ENCODE results near the gene SGSH.

DNA sequence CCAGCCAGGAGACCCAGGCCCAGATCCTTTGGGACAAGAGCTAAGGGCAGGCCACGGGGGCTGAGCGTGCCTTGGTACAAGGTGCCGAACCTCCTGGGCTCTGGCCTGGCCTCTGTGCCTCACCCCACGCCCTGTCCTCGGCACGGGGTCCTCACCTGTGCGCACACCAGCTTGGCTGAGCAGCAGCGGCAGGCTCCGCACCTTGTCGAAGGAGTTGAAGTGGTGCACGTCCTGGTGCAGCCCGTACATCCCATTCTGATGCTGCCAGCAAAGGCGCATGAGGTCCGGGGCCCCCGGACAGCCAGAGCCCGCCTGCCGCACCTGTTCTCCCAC is 5.3 kb downstream of the SGSH start:
- TF ChIP-seq POLR2A (IDR thresholded peaks at IDR 0.05) (no peak), EP300 (IDR thresholded peaks at IDR 0.05) (no peak), POLR2AphosphoS5 (IDR thresholded peaks at IDR 0.05) (no peak)
- TF ChIP-seq, protein P1, sequence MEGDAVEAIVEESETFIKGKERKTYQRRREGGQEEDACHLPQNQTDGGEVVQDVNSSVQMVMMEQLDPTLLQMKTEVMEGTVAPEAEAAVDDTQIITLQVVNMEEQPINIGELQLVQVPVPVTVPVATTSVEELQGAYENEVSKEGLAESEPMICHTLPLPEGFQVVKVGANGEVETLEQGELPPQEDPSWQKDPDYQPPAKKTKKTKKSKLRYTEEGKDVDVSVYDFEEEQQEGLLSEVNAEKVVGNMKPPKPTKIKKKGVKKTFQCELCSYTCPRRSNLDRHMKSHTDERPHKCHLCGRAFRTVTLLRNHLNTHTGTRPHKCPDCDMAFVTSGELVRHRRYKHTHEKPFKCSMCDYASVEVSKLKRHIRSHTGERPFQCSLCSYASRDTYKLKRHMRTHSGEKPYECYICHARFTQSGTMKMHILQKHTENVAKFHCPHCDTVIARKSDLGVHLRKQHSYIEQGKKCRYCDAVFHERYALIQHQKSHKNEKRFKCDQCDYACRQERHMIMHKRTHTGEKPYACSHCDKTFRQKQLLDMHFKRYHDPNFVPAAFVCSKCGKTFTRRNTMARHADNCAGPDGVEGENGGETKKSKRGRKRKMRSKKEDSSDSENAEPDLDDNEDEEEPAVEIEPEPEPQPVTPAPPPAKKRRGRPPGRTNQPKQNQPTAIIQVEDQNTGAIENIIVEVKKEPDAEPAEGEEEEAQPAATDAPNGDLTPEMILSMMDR (IDR thresholded peaks at IDR 0.05) = no peak

Measured in suprapubic skin (tissue), 4 donors.